Ishikawa (cell line): ENCODE results near the gene SMYD3.

Experiments used
- CREB1 ChIP-seq: IDR thresholded peaks from 2 replicates; pipeline ENCODE4 v1.6.1; 2012; ENCODE audit warnings: low read depth
- EGR1 ChIP-seq: IDR thresholded peaks from 2 replicates; pipeline ENCODE4 v1.6.1; 2012
- EP300 ChIP-seq: IDR thresholded peaks from 2 replicates; pipeline ENCODE4 v1.6.1; 2012; ENCODE audit warnings: borderline replicate concordance
- FOXM1 ChIP-seq: IDR thresholded peaks from 2 replicates; pipeline ENCODE4 v1.6.1; 2012; ENCODE audit warnings: low read depth, borderline replicate concordance
- USF1 ChIP-seq: IDR thresholded peaks from 2 replicates; pipeline ENCODE4 v1.6.1; 2012
- YY1 ChIP-seq: IDR thresholded peaks from 2 replicates; pipeline ENCODE4 v1.6.1; 2012; ENCODE audit warnings: low read depth
- ZBTB7A ChIP-seq: IDR thresholded peaks from 2 replicates; pipeline ENCODE4 v1.6.1; 2012; ENCODE audit warnings: low read depth

- TF ChIP-seq USF1 = no peak
- TF ChIP-seq EGR1 = no peak
- TF ChIP-seq EP300 = no peak
- TF ChIP-seq CREB1 = no peak
- TF ChIP-seq FOXM1 = no peak
- no peak for TF ChIP-seq ZBTB7A
- TF ChIP-seq YY1 = no peak
Observed at GRCh38 chr1:246319083-246319714, 187.9 kb downstream of the SMYD3 start.
